Type B pancreatic cell (in vitro differentiated cells): Measurements from ENCODE around the gene BARHL1. TPM values are rescaled to one million over a fixed set of nuclear protein-coding genes. Genes with fewer than 3 reads are reported as not detected.

ENCODE experiments used
- DNase-seq: peaks from one replicate; pipeline ENCODE4 v3.0.0; 2021; ENCODE audit warnings: mixed read lengths; ENCODE audit not compliant: unreplicated experiment; ENCODE audit errors: extremely low spot score
- H3K27ac Mint-ChIP-seq: 2 replicates; pipeline ENCODE4 v1.8.0; 2021; ENCODE audit warnings: mild to moderate bottlenecking, mixed read lengths
- H3K27me3 Mint-ChIP-seq: 2 replicates; pipeline ENCODE4 v1.8.0; 2021; ENCODE audit warnings: mixed read lengths
- H3K36me3 Mint-ChIP-seq: 2 replicates; pipeline ENCODE4 v1.8.0; 2021; ENCODE audit warnings: mixed read lengths
- H3K4me1 Mint-ChIP-seq: one replicate; pipeline ENCODE4 v1.8.0; 2021; ENCODE audit warnings: mixed read lengths; ENCODE audit not compliant: unreplicated experiment
- H3K4me3 Mint-ChIP-seq: 2 replicates; pipeline ENCODE4 v1.8.0; 2021; ENCODE audit warnings: mild to moderate bottlenecking, mixed read lengths
- H3K9me3 Mint-ChIP-seq: 2 replicates; pipeline ENCODE4 v1.8.0; 2021; ENCODE audit warnings: mixed read lengths
- CTCF ChIP-seq: fragments of 200-600 bp; sonication (generic); conservative IDR thresholded peaks from 2 replicates; pipeline ENCODE4 v1.5.0; 2021; ENCODE audit warnings: antibody characterized with exemption, mild to moderate bottlenecking
- total RNA-seq: library from RNA; stranded (reverse); gene quantifications from 2 replicates; pipeline ENCODE4 v1.2.1, GENCODE V29; 2021; ENCODE audit warnings: low replicate concordance

The BARHL1 gene
- total RNA-seq, 1 donor from 2014 or later, result 0.14 TPM

DNA sequence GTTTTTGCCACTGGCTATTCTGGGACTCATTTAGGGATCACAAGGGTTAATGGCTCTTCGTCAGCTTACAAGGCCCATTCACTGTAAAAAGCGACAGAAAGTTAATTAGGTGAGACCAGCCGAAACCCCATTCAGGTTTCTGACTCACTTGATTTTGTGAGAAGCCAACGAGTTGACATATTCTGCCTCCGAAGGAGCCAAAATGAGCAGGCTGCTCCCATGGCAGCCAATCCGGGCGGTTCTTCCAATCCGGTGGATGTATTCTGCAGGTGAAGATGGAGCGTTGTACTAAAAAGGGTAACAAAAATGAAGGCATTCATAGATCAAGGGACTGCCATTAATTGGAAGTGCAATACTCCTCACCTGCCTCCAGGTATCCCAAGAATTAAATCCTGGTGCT, 47.7 kb downstream of the BARHL1 start:
- no peak overlapping the region for H3K27ac Mint-ChIP-seq
- peaks cover 26% of the 10 kb centered on the region for H3K36me3 Mint-ChIP-seq
- no peaks in the 10 kb centered on the region for H3K27me3 Mint-ChIP-seq
- no peaks in the 10 kb centered on the region for H3K9me3 Mint-ChIP-seq
- DNase-seq, result no peak
- no peaks in the 10 kb centered on the region for H3K4me1 Mint-ChIP-seq
- no peak for TF ChIP-seq CTCF
- H3K4me3 Mint-ChIP-seq, result no peak overlapping the region

- Mint-ChIP-seq H3K4me1 (no peaks in the 10 kb centered on the region), H3K9me3 (no peaks in the 10 kb centered on the region), H3K27me3 (no peaks in the 10 kb centered on the region), H3K27ac (no peak overlapping the region), H3K4me3 (no peak overlapping the region), H3K36me3 (peaks cover 20% of the 10 kb centered on the region)
- TF ChIP-seq CTCF, result no peak
- DNase-seq, result no peak
Observed at GRCh38 chr9:132630811-132631210, 48.4 kb downstream of the BARHL1 start.

DNA sequence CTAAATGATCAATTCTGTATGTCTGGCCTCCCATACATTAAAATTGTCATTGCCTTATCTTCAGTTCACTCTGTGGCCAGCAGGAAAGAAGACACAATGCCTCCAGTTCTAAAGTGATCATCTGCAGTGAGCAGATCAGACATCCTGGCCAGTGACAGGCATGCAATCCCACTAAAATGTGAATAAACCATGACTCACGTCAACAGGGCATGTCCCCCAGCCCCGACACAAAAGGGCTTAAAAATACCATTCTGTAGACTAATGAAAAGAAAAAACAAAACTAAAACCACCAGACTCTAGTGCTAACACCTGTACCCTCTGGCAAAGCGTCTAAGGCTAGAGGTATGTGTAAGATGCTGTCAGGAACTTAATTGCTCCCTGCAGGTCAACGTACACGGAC, 48.9 kb downstream of the BARHL1 start:
- no peaks in the 10 kb centered on the region for H3K4me1 Mint-ChIP-seq
- H3K27ac Mint-ChIP-seq, result no peak overlapping the region
- TF ChIP-seq CTCF, result no peak
- H3K36me3 Mint-ChIP-seq, result peaks cover 20% of the 10 kb centered on the region
- no peaks in the 10 kb centered on the region for H3K9me3 Mint-ChIP-seq
- no peak for DNase-seq
- H3K27me3 Mint-ChIP-seq, result no peaks in the 10 kb centered on the region
- H3K4me3 Mint-ChIP-seq, result no peak overlapping the region

GRCh38 chr9:132631685-132632084, 49.3 kb downstream of the BARHL1 start:
- Mint-ChIP-seq H3K9me3 (no peaks in the 10 kb centered on the region), H3K4me1 (no peaks in the 10 kb centered on the region), H3K27ac (no peak overlapping the region), H3K36me3 (peaks cover 20% of the 10 kb centered on the region), H3K27me3 (no peaks in the 10 kb centered on the region), H3K4me3 (no peak overlapping the region)
- no peak for DNase-seq
- no peak for TF ChIP-seq CTCF

GRCh38 chr9:132632413-132633129, 50.2 kb downstream of the BARHL1 start:
- TF ChIP-seq CTCF, result no peak
- no peaks in the 10 kb centered on the region for H3K27me3 Mint-ChIP-seq

More at GRCh38 chr9:132632413-132633129, 50.2 kb downstream of the BARHL1 start:
- peaks cover 20% of the 10 kb centered on the region for H3K36me3 Mint-ChIP-seq
- H3K27ac Mint-ChIP-seq, result no peak overlapping the region
- H3K9me3 Mint-ChIP-seq, result no peaks in the 10 kb centered on the region
- H3K4me3 Mint-ChIP-seq, result no peak overlapping the region
- DNase-seq, result no peak
- peaks cover 3% of the 10 kb centered on the region for H3K4me1 Mint-ChIP-seq
